HG03442 (cell line): ENCODE results near the gene BCL2L13.

Experiments used
- ATAC-seq: cut with Tn5 transposase; IDR thresholded peaks from one replicate; pipeline ENCODE4 v1.9.1; 2021; ENCODE audit warnings: mild to moderate bottlenecking, moderate library complexity; ENCODE audit not compliant: unreplicated experiment

BCL2L13 gene, protein sequence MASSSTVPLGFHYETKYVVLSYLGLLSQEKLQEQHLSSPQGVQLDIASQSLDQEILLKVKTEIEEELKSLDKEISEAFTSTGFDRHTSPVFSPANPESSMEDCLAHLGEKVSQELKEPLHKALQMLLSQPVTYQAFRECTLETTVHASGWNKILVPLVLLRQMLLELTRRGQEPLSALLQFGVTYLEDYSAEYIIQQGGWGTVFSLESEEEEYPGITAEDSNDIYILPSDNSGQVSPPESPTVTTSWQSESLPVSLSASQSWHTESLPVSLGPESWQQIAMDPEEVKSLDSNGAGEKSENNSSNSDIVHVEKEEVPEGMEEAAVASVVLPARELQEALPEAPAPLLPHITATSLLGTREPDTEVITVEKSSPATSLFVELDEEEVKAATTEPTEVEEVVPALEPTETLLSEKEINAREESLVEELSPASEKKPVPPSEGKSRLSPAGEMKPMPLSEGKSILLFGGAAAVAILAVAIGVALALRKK

GRCh38 chr22:17638432-17639246, at the start of gene BCL2L13:
Gene BCL2L13, plus strand, starts transcription at chr22:17638757. Its CDS starts 16,955 bp downstream, at chr22:17655712.
- ATAC-seq, result peak; percentile 94

DNA sequence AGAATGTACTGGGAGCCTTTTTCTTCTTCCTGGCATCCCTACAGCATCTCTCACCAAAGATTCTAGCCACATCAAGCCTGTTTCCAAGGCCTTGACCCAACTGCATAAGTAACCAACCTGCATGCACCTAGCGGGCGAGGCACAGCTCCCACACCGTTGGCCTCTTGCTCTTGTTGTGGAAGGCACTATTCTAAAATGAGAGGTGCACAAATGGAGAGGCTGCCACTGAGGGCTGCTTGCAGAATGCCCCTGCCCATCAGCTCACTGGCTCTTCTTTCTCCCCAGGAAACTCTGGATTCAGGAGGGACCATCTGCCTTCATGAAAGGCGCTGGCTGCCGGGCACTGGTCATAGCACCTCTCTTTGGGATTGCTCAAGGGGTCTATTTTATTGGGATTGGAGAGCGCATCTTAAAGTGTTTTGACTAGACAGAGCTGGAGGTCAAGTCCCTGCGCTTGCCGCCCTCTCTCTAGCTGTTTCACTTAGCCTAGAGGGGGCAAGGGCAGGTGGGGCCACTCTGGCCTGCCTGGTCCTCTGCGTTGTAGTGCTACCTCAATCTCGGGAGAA, 48.7 kb upstream of the BCL2L13 start:
- no peak for ATAC-seq

GRCh38 chr22:17590586-17590985, 48.0 kb upstream of the BCL2L13 start:
- no peak for ATAC-seq

GRCh38 chr22:17592201-17592600, 46.4 kb upstream of the BCL2L13 start:
- no peak for ATAC-seq

- ATAC-seq, result no peak
Measured at GRCh38 chr22:17596226-17596625, 42.3 kb upstream of the BCL2L13 start.

DNA sequence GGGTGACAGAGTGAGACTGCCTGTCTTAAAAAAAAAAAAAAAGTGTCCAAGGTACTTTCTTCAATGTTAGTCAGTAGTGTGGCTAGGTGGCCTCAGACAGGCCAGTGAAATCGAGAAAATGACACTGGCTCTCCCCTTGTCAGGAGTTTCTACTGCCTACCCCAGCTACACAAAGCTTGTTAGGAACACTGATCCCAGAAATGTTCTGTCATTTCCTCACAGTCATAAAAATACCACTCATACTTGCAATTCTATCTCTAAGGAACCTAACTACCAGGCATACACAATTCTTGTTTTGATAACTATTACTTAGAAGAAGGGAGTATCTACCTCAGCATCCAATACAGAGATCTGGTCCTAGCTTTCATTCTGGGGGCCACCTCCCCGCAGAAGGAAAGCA, 41.3 kb upstream of the BCL2L13 start:
- ATAC-seq, result no peak

- ATAC-seq, result no peak
Measured at GRCh38 chr22:17598318-17598717, 40.2 kb upstream of the BCL2L13 start.

DNA sequence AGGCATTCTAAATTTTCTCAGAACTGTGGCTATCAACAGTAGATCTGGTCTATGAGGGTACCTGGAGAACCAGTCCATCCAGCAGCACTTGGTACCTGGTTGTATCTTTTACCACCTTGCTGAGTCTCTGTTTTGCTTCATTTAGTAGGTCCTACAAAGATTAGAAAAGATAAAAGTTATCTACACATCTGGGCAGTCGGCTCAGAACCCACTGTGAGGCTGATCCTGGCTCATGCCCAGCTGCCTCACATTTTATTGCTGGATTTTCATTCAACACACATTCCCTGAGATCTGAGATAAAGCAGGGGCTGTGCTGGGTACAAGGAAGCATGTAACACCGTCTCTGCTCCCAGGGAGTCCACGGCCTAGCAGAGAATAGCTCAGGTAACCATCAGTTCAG, 37.5 kb upstream of the BCL2L13 start:
- no peak for ATAC-seq

GRCh38 chr22:17603668-17604067, 34.9 kb upstream of the BCL2L13 start:
- ATAC-seq, result no peak

DNA sequence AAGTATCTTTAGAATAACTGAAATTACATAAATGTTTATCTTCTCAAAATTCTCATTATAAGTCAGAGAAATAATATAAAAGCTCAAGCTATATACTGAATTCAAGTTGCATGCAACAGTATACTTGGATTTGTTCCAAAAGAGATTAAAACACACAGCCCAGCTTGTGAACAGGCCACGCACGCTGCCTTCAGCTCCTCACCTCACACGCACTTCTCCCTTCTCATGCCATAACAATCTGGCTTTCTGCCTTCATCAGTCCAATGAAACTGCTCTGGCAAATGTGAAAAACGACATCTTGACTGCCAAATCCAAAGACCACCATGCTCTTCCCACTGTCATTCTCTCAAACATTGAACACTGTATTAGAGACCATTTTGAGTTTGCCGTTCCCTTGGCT, 32.1 kb upstream of the BCL2L13 start:
- no peak for ATAC-seq

- no peak for ATAC-seq
Measured at GRCh38 chr22:17607891-17608521, 30.6 kb upstream of the BCL2L13 start.

- no peak for ATAC-seq
Measured at GRCh38 chr22:17612057-17612456, 26.5 kb upstream of the BCL2L13 start.

DNA sequence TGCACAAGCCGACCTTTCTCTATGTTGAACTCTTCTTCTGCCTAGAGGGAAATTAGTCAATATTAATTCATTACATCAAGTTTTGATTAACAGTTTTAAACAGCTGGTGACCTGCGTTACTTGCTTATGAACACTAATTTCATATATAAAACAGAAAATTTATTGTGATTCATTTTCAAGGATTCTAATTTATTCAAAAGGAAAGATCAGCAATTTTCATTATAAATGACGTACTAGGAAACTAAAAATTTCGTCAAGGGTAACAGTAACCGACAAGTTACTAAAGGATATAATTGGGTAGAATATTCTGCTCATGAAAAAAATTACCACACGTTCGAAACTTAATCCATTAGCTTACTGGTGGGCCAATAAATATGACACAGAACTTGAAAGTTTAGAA, 25.3 kb upstream of the BCL2L13 start:
- ATAC-seq, result no peak

DNA sequence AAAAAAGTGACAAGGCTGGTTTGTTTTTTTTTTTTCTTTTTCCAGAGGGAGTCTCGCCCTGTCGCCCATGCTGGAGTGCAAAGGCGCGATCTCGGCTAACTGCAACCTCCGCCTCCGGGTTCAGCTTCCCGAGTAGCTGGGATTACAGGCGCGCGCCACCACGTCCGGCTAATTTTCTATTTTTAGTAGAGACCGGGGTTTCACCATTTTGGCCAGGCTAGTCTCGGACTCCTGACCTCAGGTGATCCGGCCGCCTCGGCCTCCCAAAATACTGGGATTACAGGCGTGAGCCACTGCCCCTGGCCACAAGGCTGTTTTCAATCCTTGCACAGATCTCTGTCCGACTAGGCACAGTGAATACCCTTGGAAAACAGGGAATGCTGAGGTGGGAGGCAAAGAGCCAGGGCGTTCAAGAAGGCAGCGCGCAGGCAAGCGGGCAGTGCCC, 10.6 kb upstream of the BCL2L13 start:
- ATAC-seq, result no peak

DNA sequence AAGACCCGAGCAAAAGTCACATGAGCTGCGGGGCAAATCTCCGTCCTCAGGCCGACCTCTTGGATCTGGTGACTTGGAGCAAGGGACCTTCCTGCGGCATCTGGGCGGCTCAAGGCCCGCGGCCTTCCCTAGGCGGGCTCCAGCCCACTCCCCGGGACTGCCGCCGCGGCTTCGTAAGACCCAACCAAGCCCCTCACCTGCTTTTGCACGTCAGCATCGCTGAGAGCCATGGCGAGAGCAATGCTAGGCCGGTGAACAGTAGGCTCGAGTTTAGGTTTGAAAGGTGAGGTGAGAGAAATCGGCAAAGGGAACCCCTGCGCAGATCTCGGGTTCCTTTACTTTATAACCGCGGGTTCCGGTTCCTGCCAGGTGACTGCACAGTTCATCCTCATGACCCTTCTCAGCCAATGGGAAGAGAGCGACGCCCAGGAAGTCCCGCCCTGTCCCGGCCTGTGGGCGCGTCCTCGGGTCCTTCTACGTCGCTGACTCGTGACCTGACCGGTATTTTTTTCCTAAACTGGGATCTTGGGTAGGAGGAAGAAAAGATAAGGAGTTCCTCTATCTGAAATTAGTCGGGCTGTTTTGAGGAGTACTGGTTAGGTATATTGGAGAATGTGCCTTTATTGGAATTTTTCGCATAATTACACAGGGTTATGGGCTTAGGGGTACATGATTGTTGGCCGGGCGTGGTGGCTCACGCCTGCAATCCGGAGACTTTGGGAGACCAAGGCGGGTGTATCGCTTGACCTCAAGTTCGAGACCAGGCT, 10.0 kb upstream of the BCL2L13 start, which contains the start of gene ATP6V1E1:
TSS of gene ATP6V1E1 (minus strand) at position 344 of the 767 bp plus-strand sequence. CDS start at position 230, 114 bp downstream.
- ATAC-seq, result peak; percentile 99

DNA sequence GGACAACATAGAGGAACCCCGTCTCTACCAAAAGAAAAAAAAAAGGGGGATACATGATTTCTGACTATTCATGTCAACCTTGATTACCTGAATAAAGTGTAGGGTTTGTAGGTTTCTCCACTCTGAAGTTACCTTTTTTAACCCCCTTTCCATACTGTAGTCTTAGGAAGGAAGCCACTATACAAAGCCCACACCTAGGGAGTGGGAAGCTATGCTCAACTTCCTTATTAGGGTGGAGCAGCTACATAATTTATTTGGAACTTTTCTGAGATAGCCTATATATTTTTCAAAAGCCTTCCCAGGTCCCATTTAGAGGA, 9.4 kb upstream of the BCL2L13 start:
- ATAC-seq, result no peak

DNA sequence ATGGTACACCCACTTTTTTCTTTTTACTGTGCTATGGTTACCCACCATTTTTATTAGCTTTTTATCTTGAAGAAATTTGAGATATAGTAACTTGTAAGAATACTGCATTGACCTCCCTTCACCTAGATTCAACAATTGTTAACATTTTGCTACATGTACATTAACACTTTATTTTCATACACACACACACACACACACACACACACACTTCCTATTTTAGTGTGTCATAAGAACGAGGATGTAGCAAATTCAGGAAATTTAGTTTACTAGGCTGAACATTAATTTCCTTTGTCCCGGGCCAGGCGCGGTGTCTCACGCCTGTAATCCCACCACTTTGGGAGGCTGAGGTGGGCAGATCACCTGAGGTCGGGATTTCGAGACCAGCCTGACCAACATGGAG, 8.9 kb upstream of the BCL2L13 start:
- no peak for ATAC-seq

DNA sequence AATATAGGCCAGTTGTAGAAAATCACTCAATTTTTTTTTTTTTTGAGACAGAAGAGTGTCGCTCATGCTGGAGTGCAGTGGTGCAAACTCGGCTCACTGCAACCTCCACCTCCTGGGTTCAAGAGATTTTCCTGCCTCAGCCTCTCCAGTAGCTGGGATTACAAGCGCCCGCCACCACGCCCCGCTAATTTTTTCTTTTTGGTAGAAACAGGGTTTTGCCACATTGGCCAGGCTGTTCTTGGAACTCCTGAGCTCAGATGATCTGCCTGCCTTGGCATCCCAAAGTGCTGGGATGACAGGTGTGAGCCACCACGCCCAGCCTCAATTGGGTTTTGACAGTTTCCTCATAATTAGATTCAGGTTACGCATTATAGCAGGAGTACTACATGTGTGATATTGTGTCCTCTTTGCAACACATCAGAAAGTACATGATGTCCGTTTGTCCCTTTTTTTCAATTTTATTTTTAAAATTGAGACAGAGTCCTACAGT, 7.4 kb upstream of the BCL2L13 start:
- ATAC-seq, result no peak

GRCh38 chr22:17633217-17633997, 5.2 kb upstream of the BCL2L13 start:
- no peak for ATAC-seq

DNA sequence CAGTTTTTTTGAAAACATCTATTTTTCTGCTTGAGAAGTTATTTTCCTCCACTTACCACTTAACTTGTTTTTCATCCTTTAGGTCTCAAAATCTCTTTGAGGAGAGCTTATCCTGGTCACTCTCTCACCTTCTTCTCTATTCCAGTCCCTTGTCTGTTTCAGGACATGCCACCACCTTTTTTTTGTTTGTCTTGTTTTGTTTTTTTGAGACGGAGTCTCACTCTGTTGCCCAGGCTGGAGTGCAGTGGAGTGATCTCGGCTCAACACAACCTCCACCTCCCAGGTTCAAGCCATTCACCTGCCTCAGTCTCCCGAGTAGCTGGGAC, 4.6 kb upstream of the BCL2L13 start:
- no peak for ATAC-seq
